Fibroblast of lung (primary cell): ENCODE data around the gene GPC3.

Source experiments
- CTCF ChIP-seq, 2 donors: IDR thresholded peaks in 1 of 2; conservative IDR thresholded peaks in 1 of 2; 1 replicate in 1 of 2; 2 replicates in 1 of 2; pipeline ENCODE4 v1.5.1; 2011 to 2012; ENCODE audit warnings: low read length in 2 of 2, control low read depth in 1 of 2, inconsistent platforms in 1 of 2, low read depth in 1 of 2, mild to moderate bottlenecking in 1 of 2
- EZH2 ChIP-seq: IDR thresholded peaks from 2 replicates; pipeline ENCODE4 v1.5.1; 2012; ENCODE audit warnings: low read length, control low read depth, mild to moderate bottlenecking; ENCODE audit errors: missing control alignments

GRCh38 chrX:133847340-133847994, 137.9 kb downstream of the GPC3 start:
- no peak for TF ChIP-seq CTCF (conservative IDR thresholded peaks at IDR 0.05 in 1 of 2, IDR thresholded peaks at IDR 0.05 in 1 of 2; ENCODE audit: low read depth in 1 of 2, low read length in 2 of 2)
- TF ChIP-seq EZH2, result no peak
